ENCODE data around the gene TRPC4AP. TPM values are rescaled to one million over a fixed set of nuclear protein-coding genes. Genes with fewer than 3 reads are reported as not detected.

Gene TRPC4AP
- total and polyA plus RNA-seq, 2 of the 8 experiments (the other 6 are each of a cell fraction or from before 2014, with no cell fraction given), result 73.1 to 74.8 TPM

DNA sequence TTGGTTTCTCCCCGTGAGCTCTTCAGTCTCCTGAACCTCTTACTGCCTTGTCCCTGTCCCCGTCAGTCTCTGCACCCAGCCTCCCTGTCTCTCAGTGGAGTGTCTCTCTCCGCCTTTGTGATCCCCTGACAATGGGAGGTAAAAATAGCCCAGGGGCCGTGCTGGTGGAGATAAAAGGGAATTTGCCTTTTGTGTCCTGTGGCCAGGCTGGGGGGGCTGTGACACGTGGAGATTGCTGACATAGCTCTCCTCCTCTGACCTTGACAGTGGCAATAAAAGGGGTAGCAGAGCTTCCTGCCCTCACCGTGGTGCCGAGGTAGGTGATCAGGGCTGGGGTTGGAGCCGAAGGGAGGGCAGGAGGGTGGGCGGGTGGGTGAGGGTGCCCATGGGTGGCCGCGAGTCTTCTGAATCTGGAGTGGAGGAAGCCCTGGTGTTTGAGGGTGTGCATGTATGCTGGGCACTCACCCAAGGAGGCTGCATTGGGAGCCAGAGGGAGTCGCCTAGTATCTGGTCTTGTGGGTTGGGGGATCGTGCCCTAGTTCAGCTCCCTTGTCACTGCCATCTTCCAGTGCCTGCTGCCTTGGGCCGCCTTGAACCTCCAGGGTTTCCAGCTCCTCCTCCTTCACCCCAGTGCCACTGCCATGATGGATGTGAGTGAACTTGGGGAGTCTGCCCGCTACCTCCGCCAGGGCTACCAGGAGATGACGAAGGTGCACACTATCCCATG, 115.1 kb downstream of the TRPC4AP start:
- Histone ChIP-seq H2BK20ac (ENCODE audit: low read length) (no peak overlapping the region), H4K5ac (ENCODE audit: insufficient read length, low read depth, low read length) (no peak overlapping the region), H2AFZ (ENCODE audit: low read length) (no peak overlapping the region), H4K91ac (replicated peaks; ENCODE audit: insufficient read length, low read length) (no peak overlapping the region), H3K79me1 (ENCODE audit: low read depth, low read length) (no peaks in the 10 kb centered on the region), H3K36me3 (ENCODE audit: control insufficient read depth in 2 of 4, insufficient read depth in 4 of 4, low read length in 3 of 4) (no peaks in the 10 kb centered on the region), H3K4me3 (ENCODE audit: extremely low read depth in 1 of 4, insufficient read depth in 2 of 4, low read depth in 3 of 4, low read length in 4 of 4) (no peak overlapping the region), H3K4ac (replicated peaks; ENCODE audit: insufficient read length, low read depth, low read length) (peak overlapping the region; percentile 14), H3K56ac (replicated peaks; ENCODE audit: insufficient read length, low read depth, low read length) (no peak overlapping the region), H3K18ac (ENCODE audit: extremely low read depth, low read length) (no peak overlapping the region), H4K8ac (ENCODE audit: extremely low read depth, insufficient read depth, low read length) (peak overlapping the region; percentile 82; the same call in 1 of the 2 replicates), H3K79me2 (ENCODE audit: control insufficient read depth in 1 of 2, insufficient read depth in 2 of 2, low read length in 2 of 2) (no peaks in the 10 kb centered on the region), H3K9me3 (ENCODE audit: insufficient read depth in 2 of 2, low read depth in 1 of 2, low read length in 1 of 2) (no peaks in the 10 kb centered on the region), H2BK5ac (ENCODE audit: low read depth, low read length) (no peak overlapping the region; the same call in 1 of the 2 replicates), H3K27me3 (replicated peaks in 1 of 4; ENCODE audit: control insufficient read depth in 3 of 4, extremely low read depth in 1 of 4, insufficient read depth in 3 of 4, low read length in 3 of 4) (peaks cover 0 to 3% (median 1%) of the 10 kb centered on the region in 4 experiments; a peak in 3 of 7 replicates), H2BK12ac (ENCODE audit: low read depth, low read length) (peak overlapping the region; percentile 68; the same call in 1 of the 2 replicates), H2AK5ac (ENCODE audit: low read depth, low read length) (no peak overlapping the region), H3K4me1 (replicated peaks in 1 of 4; ENCODE audit: control insufficient read depth in 3 of 4, insufficient read depth in 4 of 4, low read length in 3 of 4) (peaks cover 0 to 24% (median 8%) of the 10 kb centered on the region in 4 experiments; a peak in 5 of 7 replicates), H3K4me2 (ENCODE audit: insufficient read depth in 1 of 2, low read depth in 2 of 2, low read length in 2 of 2) (no peak overlapping the region; a peak in 1 of 4 replicates), H3K27ac (ENCODE audit: low read depth, low read length) (no peak overlapping the region), H3K9ac (replicated peaks in 1 of 4; ENCODE audit: extremely low read depth in 1 of 4, low read depth in 3 of 4, low read length in 3 of 4) (no peak overlapping the region), H3K14ac (ENCODE audit: insufficient read length) (no peak overlapping the region), H4K20me1 (replicated peaks in 1 of 2; ENCODE audit: control insufficient read depth in 1 of 2, insufficient read depth in 2 of 2, low read length in 2 of 2) (no peaks in the 10 kb centered on the region), H3K23ac (ENCODE audit: insufficient read length) (no peak overlapping the region), H3K23me2 (ENCODE audit: low read depth, low read length) (no peaks in the 10 kb centered on the region), H2BK15ac (ENCODE audit: low read length) (no peak overlapping the region), H2BK120ac (replicated peaks; ENCODE audit: low read depth, low read length) (no peak overlapping the region)
- POLR2A ChIA-PET (ENCODE audit: partially characterized antibody), result interaction anchor here (0.6 to 1.7 kb wide), 6 partner anchors 10 to 120 kb away, joined by 3 to 5 read pairs (median 4); partner anchors contain the start of genes ACSS2 and MYH7B
- CTCF ChIA-PET (ENCODE audit: partially characterized antibody), result interaction anchor here (0.5 to 1.9 kb wide), 6 partner anchors 20 to 506 kb away, joined by 3 to 8 read pairs (median 4); partner anchors contain the start of gene GGT7
- DNase-seq (ENCODE audit: low read depth in 1 of 2, low spot score in 2 of 2), result no peak
- WGBS, 2 experiments (ENCODE audit: extremely low coverage in 1 of 2, insufficient coverage in 1 of 2, insufficient read length in 1 of 2, insufficient replicate concordance in 2 of 2, low coverage in 1 of 2, low lambda C conversion rate in 2 of 2, missing lambda C conversion rate in 1 of 2), result 83% methylated on average over 11 of the region's 17 CpGs; no CpG with 5 or more reads in 1 of the 2 experiments
- no peak for FAIRE-seq
- TF ChIP-seq EP300 (IDR thresholded peaks at IDR 0.05; ENCODE audit: borderline replicate concordance in 1 of 2, low read depth in 2 of 2, low read length in 2 of 2) (no peak), GABPA (IDR thresholded peaks at IDR 0.05; ENCODE audit: borderline replicate concordance, insufficient read depth, low read length) (no peak), YY1 (IDR thresholded peaks at IDR 0.05; ENCODE audit: low read depth, low read length) (no peak), ASH2L (IDR thresholded peaks at IDR 0.05; ENCODE audit: low read length) (no peak), SP2 (IDR thresholded peaks at IDR 0.05; ENCODE audit: low read length) (no peak), NANOG (IDR thresholded peaks at IDR 0.05; ENCODE audit: insufficient read depth, low read depth, low read length, poor library complexity, severe bottlenecking) (no peak), SUZ12 (IDR thresholded peaks at IDR 0.05; ENCODE audit: low read length) (no peak), SP1 (IDR thresholded peaks at IDR 0.05; ENCODE audit: low read depth, low read length) (no peak), KDM4A (IDR thresholded peaks at IDR 0.05; ENCODE audit: low read depth, low read length, severe bottlenecking) (no peak), POU5F1 (IDR thresholded peaks at IDR 0.05; ENCODE audit: low read depth, low read length) (no peak), HDAC6 (IDR thresholded peaks at IDR 0.05; ENCODE audit: low read depth, low read length) (no peak), CTBP2 (IDR thresholded peaks at IDR 0.05; ENCODE audit: borderline replicate concordance, insufficient read depth, insufficient read length, low read length) (no peak)

Data from H1 (cell line).